Measurements from ENCODE around the gene DUSP16.
"Not testable (repeated sequence)": the region's sequence is repeated elsewhere in the genome, so short reads cannot be mapped to it uniquely, and the experiment has no call there.

The DUSP16 gene

GRCh38 chr12:12583510-12584178, 21.0 kb upstream of the DUSP16 start:
- no peak for DNase-seq (ENCODE audit: low spot score)

- DNase-seq (ENCODE audit: low spot score): no peak
These were observed 20.2 kb upstream of the DUSP16 start for GRCh38 chr12:12582895-12583303.

- no peak for DNase-seq (ENCODE audit: low spot score)
These were observed 19.7 kb upstream of the DUSP16 start for GRCh38 chr12:12582193-12582881.

GRCh38 chr12:12580716-12581115, 18.1 kb upstream of the DUSP16 start:
- DNase-seq (ENCODE audit: low spot score): not testable (repeated sequence)

- DNase-seq (ENCODE audit: low spot score): no peak
These were observed 15.1 kb upstream of the DUSP16 start for GRCh38 chr12:12577786-12578185.

GRCh38 chr12:12572659-12573058, 10.0 kb upstream of the DUSP16 start:
- no peak for DNase-seq (ENCODE audit: low spot score)

- DNase-seq (ENCODE audit: low spot score): not testable (repeated sequence)
These were observed 3.3 kb upstream of the DUSP16 start for GRCh38 chr12:12565971-12566370.

GRCh38 chr12:12564911-12565310, 2.2 kb upstream of the DUSP16 start:
- no peak for DNase-seq (ENCODE audit: low spot score)

- no peak for DNase-seq (ENCODE audit: low spot score)
These were observed 746 bp upstream of the DUSP16 start for GRCh38 chr12:12563290-12563928.

GRCh38 chr12:12562016-12562483, 613 bp downstream of the DUSP16 start:
- peak; percentile 39 for DNase-seq (ENCODE audit: low spot score)

- peak; percentile 44 for DNase-seq (ENCODE audit: low spot score)
These were observed 1.2 kb downstream of the DUSP16 start for GRCh38 chr12:12561371-12562015.

GRCh38 chr12:12560587-12561370, 1.9 kb downstream of the DUSP16 start:
- no peak for DNase-seq (ENCODE audit: low spot score)

GRCh38 chr12:12559719-12560296, 2.9 kb downstream of the DUSP16 start:
- DNase-seq (ENCODE audit: low spot score): no peak

GRCh38 chr12:12558291-12558690, 4.4 kb downstream of the DUSP16 start:
- no peak for DNase-seq (ENCODE audit: low spot score)

- no peak for DNase-seq (ENCODE audit: low spot score)
These were observed 4.9 kb downstream of the DUSP16 start for GRCh38 chr12:12557733-12558132.

- DNase-seq (ENCODE audit: low spot score): no peak
These were observed 7.0 kb downstream of the DUSP16 start for GRCh38 chr12:12555656-12556055.

- DNase-seq (ENCODE audit: low spot score): no peak
These were observed 9.4 kb downstream of the DUSP16 start for GRCh38 chr12:12553208-12553785.

- DNase-seq (ENCODE audit: low spot score): no peak
These were observed 11.5 kb downstream of the DUSP16 start for GRCh38 chr12:12551115-12551514.

- no peak for DNase-seq (ENCODE audit: low spot score)
These were observed 12.4 kb downstream of the DUSP16 start for GRCh38 chr12:12550277-12550676.

GRCh38 chr12:12549426-12549825, 13.2 kb downstream of the DUSP16 start:
- DNase-seq (ENCODE audit: low spot score): no peak

GRCh38 chr12:12548713-12549112, 13.9 kb downstream of the DUSP16 start:
- no peak for DNase-seq (ENCODE audit: low spot score)
